GM18873 (cell line): ENCODE results near the gene TM9SF2.

ENCODE experiments used
- ATAC-seq: cut with Tn5 transposase; IDR thresholded peaks from one replicate; pipeline ENCODE4 v1.9.1; 2021; ENCODE audit warnings: mild to moderate bottlenecking, moderate library complexity, moderate number of reproducible peaks; ENCODE audit not compliant: unreplicated experiment, low FRiP score

The TM9SF2 gene

GRCh38 chr13:99575376-99576120 lies 74.3 kb downstream of the TM9SF2 start:
- ATAC-seq: no peak

GRCh38 chr13:99577934-99578917 lies 77.0 kb downstream of the TM9SF2 start:
- ATAC-seq: no peak

GRCh38 chr13:99580500-99581268 lies 79.4 kb downstream of the TM9SF2 start:
- ATAC-seq: no peak

GRCh38 chr13:99582511-99582910 lies 81.2 kb downstream of the TM9SF2 start:
- ATAC-seq: no peak

- no peak for ATAC-seq
Observed at GRCh38 chr13:99585609-99586008, 84.3 kb downstream of the TM9SF2 start.

- no peak for ATAC-seq
Observed at GRCh38 chr13:99587021-99587420, 85.7 kb downstream of the TM9SF2 start.

GRCh38 chr13:99587893-99588606 lies 86.8 kb downstream of the TM9SF2 start:
- ATAC-seq: no peak

GRCh38 chr13:99589575-99589974 lies 88.3 kb downstream of the TM9SF2 start:
- ATAC-seq: no peak

GRCh38 chr13:99590519-99591011 lies 89.3 kb downstream of the TM9SF2 start:
- no peak for ATAC-seq

- ATAC-seq: no peak
Observed at GRCh38 chr13:99596180-99596579, 94.9 kb downstream of the TM9SF2 start.

- ATAC-seq: no peak
Observed at GRCh38 chr13:99600318-99600717, 99.0 kb downstream of the TM9SF2 start.

GRCh38 chr13:99601535-99601934 lies 100.3 kb downstream of the TM9SF2 start:
- no peak for ATAC-seq

- ATAC-seq: no peak
Observed at GRCh38 chr13:99604636-99605035, 103.4 kb downstream of the TM9SF2 start.

- peak; percentile 45 for ATAC-seq
Observed at GRCh38 chr13:99605420-99606323, 104.4 kb downstream of the TM9SF2 start.

- peak; percentile 64 for ATAC-seq
Observed at GRCh38 chr13:99606324-99607066, 105.2 kb downstream of the TM9SF2 start, which contains the start of gene CLYBL. CLYBL (plus strand) TSS chr13:99606690.

GRCh38 chr13:99608345-99608744 lies 107.1 kb downstream of the TM9SF2 start:
- ATAC-seq: no peak

GRCh38 chr13:99610702-99611289 lies 109.5 kb downstream of the TM9SF2 start:
- ATAC-seq: no peak
